K562 (cell line): ENCODE results near the gene MRM2. TPM values are rescaled to one million over a fixed set of nuclear protein-coding genes. Genes with fewer than 3 reads are reported as not detected.

Experiments used
- BMI1 ChIP-seq: fragments of 150-350 bp; IDR thresholded peaks from 2 replicates; pipeline ENCODE4 v1.6.1; 2014; ENCODE audit warnings: low read length
- CBX1 ChIP-seq: sonication (generic); IDR thresholded peaks from 2 replicates; pipeline ENCODE4 v1.6.1; 2016; ENCODE audit warnings: antibody characterized with exemption, low read depth, mild to moderate bottlenecking
- CHD2 ChIP-seq: IDR thresholded peaks from 2 replicates; pipeline ENCODE4 v1.6.1; 2011; ENCODE audit warnings: low read depth, low read length
- DNMT1 ChIP-seq: fragments of 450-650 bp; IDR thresholded peaks from 2 replicates; pipeline ENCODE4 v1.6.1; 2016; ENCODE audit warnings: antibody characterized with exemption, mild to moderate bottlenecking
- E2F8 ChIP-seq: fragments of 450-650 bp; IDR thresholded peaks from 2 replicates; pipeline ENCODE4 v1.7.1; 2018; ENCODE audit warnings: mild to moderate bottlenecking, low read depth; ENCODE audit not compliant: partially characterized antibody
- ERF ChIP-seq: fragments of 450-650 bp; formaldehyde crosslinking; IDR thresholded peaks from 2 replicates; pipeline ENCODE4 v1.4.0; 2020; ENCODE audit warnings: mild to moderate bottlenecking, mixed read lengths
- FIP1L1 ChIP-seq: fragments of 200-400 bp; formaldehyde crosslinking; IDR thresholded peaks from 2 replicates; pipeline ENCODE4 v1.6.1; 2018; ENCODE audit warnings: mild to moderate bottlenecking, low read depth, low read length; ENCODE audit not compliant: poor library complexity, severe bottlenecking
- LCOR ChIP-seq: sonication (generic); formaldehyde crosslinking; IDR thresholded peaks from 2 replicates; pipeline ENCODE4 v1.8.0; 2022; ENCODE audit warnings: mild to moderate bottlenecking, missing genetic modification reagents
- NR0B1 ChIP-seq: fragments of 450-650 bp; IDR thresholded peaks from one replicate; pipeline ENCODE4 v1.6.1; 2018; ENCODE audit warnings: mild to moderate bottlenecking, moderate library complexity; ENCODE audit not compliant: partially characterized antibody
- THAP12 ChIP-seq: fragments of 250-450 bp; sonication (Bioruptor Pico); IDR thresholded peaks from 2 replicates; pipeline ENCODE4 v1.9.0; 2021; ENCODE audit warnings: mild to moderate bottlenecking, inconsistent platforms
- TRIM28 ChIP-seq: fragments of 450-650 bp; IDR thresholded peaks from 2 replicates; pipeline ENCODE4 v1.6.1; 2017
- ZNF3 ChIP-seq: fragments of 250-450 bp; sonication (Bioruptor Pico); IDR thresholded peaks from 2 replicates; pipeline ENCODE4 v1.5.0; 2021; ENCODE audit warnings: mild to moderate bottlenecking, moderate library complexity
- polyA plus RNA-seq, 8 experiments: library from polyadenylated mRNA; depleted of rRNA in 4 of 8; stranded (reverse) in 5 of 8; unstranded in 3 of 8; fragments of >200 nt; fragmentation: Nextera tagmentation in 2 of 8; fragmentation: Illumina TruSeq in 1 of 8; extraction: Ambion mirVana in 2 of 8; extraction: Trizol in 1 of 8; gene quantifications; 2 replicates each; pipeline versions ENCODE4 v1.2.1 to v1.2.3, GENCODE V29; 2011 to 2014; ENCODE audit warnings: inconsistent platforms in 1 of 8, missing spikeins in 1 of 8
- total RNA-seq, 7 experiments: library from RNA; depleted of rRNA in 6 of 7; stranded (reverse); fragments of >200 nt in 6 of 7; fragmentation: Illumina TruSeq in 2 of 7; extraction: Trizol in 2 of 7; gene quantifications; 2 replicates each; pipeline versions ENCODE4 v1.2.1 to v1.2.3, GENCODE V29; 2011 to 2021; ENCODE audit warnings: low replicate concordance in 1 of 7
- TF ChIP-seq, protein P1 (sequence below): fragments of 450-650 bp; IDR thresholded peaks from 2 replicates; pipeline ENCODE4 v1.6.1; 2018; ENCODE audit not compliant: partially characterized antibody

MRM2 gene
- total and polyA plus RNA-seq, 9 of the 15 experiments (the other 6 are each of a cell fraction or from before 2014, with no cell fraction given), result 32.4 to 116 (median 50.5) TPM

- TF ChIP-seq E2F8 (peak; percentile 97), FIP1L1 (peak; percentile 71), NR0B1 (no peak), TRIM28 (no peak), BMI1 (no peak), THAP12 (CRISPR knock-in tag) (no peak), ERF (CRISPR knock-in tag) (no peak), ZNF3 (CRISPR knock-in tag) (no peak), DNMT1 (no peak), LCOR (CRISPR knock-in tag) (peak; percentile 59; the same call in 1 of the 2 replicates), CBX1 (peak; percentile 76; the same call in 1 of the 2 replicates), CHD2 (no peak)
- TF ChIP-seq, protein P1, sequence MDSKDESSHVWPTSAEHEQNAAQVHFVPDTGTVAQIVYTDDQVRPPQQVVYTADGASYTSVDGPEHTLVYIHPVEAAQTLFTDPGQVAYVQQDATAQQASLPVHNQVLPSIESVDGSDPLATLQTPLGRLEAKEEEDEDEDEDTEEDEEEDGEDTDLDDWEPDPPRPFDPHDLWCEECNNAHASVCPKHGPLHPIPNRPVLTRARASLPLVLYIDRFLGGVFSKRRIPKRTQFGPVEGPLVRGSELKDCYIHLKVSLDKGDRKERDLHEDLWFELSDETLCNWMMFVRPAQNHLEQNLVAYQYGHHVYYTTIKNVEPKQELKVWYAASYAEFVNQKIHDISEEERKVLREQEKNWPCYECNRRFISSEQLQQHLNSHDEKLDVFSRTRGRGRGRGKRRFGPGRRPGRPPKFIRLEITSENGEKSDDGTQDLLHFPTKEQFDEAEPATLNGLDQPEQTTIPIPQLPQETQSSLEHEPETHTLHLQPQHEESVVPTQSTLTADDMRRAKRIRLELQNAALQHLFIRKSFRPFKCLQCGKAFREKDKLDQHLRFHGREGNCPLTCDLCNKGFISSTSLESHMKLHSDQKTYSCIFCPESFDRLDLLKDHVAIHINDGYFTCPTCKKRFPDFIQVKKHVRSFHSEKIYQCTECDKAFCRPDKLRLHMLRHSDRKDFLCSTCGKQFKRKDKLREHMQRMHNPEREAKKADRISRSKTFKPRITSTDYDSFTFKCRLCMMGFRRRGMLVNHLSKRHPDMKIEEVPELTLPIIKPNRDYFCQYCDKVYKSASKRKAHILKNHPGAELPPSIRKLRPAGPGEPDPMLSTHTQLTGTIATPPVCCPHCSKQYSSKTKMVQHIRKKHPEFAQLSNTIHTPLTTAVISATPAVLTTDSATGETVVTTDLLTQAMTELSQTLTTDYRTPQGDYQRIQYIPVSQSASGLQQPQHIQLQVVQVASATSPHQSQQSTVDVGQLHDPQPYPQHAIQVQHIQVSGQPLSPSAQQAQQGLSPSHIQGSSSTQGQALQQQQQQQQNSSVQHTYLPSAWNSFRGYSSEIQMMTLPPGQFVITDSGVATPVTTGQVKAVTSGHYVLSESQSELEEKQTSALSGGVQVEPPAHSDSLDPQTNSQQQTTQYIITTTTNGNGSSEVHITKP, result peak; percentile 51
These were observed at the start of gene MRM2, which contains the start of gene NUDT1 (continued) for GRCh38 chr7:2241580-2242540.
